IMR-90 (cell line): Measurements from ENCODE around the gene OR10R2.

Experiments used
- CEBPB ChIP-seq: IDR thresholded peaks from 2 replicates; pipeline ENCODE4 v1.6.1; 2012; ENCODE audit warnings: low read depth, low read length, improper control_type of control experiment
- CHD1 ChIP-seq: IDR thresholded peaks from 2 replicates; pipeline ENCODE4 v1.6.1; 2012; ENCODE audit warnings: low read depth, low read length, improper control_type of control experiment
- FOS ChIP-seq: fragments of 150-350 bp; IDR thresholded peaks from 2 replicates; pipeline ENCODE4 v1.6.1; 2016; ENCODE audit warnings: low read depth, low read length
- MAFK ChIP-seq: IDR thresholded peaks from 2 replicates; pipeline ENCODE4 v1.6.1; 2012; ENCODE audit warnings: low read depth, low read length, improper control_type of control experiment
- MAZ ChIP-seq: IDR thresholded peaks from 2 replicates; pipeline ENCODE4 v1.6.1; 2012; ENCODE audit warnings: low read depth, mild to moderate bottlenecking, low read length, improper control_type of control experiment, moderate library complexity, borderline replicate concordance
- MXI1 ChIP-seq: IDR thresholded peaks from 2 replicates; pipeline ENCODE4 v1.6.1; 2012; ENCODE audit warnings: low read depth, mild to moderate bottlenecking, low read length, moderate library complexity, borderline replicate concordance
- POLR2A ChIP-seq: IDR thresholded peaks from 2 replicates; pipeline ENCODE4 v1.6.1; 2012; ENCODE audit warnings: mild to moderate bottlenecking, low read depth, low read length
- RAD21 ChIP-seq: IDR thresholded peaks from 2 replicates; pipeline ENCODE4 v1.6.1; 2012; ENCODE audit warnings: low read length, improper control_type of control experiment
- RCOR1 ChIP-seq: IDR thresholded peaks from 2 replicates; pipeline ENCODE4 v1.6.1; 2012; ENCODE audit warnings: mild to moderate bottlenecking, low read length, improper control_type of control experiment; ENCODE audit not compliant: insufficient replicate concordance
- RFX5 ChIP-seq: IDR thresholded peaks from 2 replicates; pipeline ENCODE4 v1.8.0; 2012; ENCODE audit warnings: low read depth, mild to moderate bottlenecking, low read length, moderate library complexity
- SMC3 ChIP-seq: fragments of 150-350 bp; IDR thresholded peaks from 2 replicates; pipeline ENCODE4 v1.6.1; 2016; ENCODE audit warnings: low read depth, mild to moderate bottlenecking, antibody characterized with exemption, low read length, moderate library complexity
- TF ChIP-seq, protein P1 (sequence below): conservative IDR thresholded peaks from 2 replicates; pipeline ENCODE4 v1.5.1; 2012; ENCODE audit warnings: mild to moderate bottlenecking, low read depth, low read length, improper control_type of control experiment
- TF ChIP-seq, protein P2 (sequence below): fragments of 150-350 bp; IDR thresholded peaks from 2 replicates; pipeline ENCODE4 v1.6.1; 2017; ENCODE audit warnings: mild to moderate bottlenecking, antibody characterized with exemption, low read length, low read depth
- TF ChIP-seq, protein P3 (sequence below): fragments of 150-350 bp; IDR thresholded peaks from 2 replicates; pipeline ENCODE4 v1.6.1; 2016; ENCODE audit warnings: low read depth, mild to moderate bottlenecking, low read length, moderate library complexity, borderline replicate concordance

DNA sequence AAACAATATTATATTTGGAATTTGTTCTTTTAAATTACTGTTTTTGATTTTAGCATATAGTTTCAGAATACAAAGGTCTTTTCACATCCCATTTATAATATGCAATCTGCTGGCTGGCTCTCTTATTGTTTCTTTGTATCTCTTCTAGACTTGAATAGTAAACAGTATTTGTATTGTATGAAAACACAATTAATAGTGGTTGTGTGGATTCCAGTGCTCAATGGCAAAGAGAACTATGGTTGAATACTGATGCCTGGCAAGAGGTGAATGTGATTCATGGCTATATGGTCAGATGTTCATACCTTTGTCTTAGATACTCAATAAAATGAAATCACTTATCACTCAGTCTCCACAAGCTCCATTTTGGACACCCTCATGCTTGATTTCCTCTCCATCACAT, 44.9 kb downstream of the OR10R2 start:
- TF ChIP-seq, protein P1, sequence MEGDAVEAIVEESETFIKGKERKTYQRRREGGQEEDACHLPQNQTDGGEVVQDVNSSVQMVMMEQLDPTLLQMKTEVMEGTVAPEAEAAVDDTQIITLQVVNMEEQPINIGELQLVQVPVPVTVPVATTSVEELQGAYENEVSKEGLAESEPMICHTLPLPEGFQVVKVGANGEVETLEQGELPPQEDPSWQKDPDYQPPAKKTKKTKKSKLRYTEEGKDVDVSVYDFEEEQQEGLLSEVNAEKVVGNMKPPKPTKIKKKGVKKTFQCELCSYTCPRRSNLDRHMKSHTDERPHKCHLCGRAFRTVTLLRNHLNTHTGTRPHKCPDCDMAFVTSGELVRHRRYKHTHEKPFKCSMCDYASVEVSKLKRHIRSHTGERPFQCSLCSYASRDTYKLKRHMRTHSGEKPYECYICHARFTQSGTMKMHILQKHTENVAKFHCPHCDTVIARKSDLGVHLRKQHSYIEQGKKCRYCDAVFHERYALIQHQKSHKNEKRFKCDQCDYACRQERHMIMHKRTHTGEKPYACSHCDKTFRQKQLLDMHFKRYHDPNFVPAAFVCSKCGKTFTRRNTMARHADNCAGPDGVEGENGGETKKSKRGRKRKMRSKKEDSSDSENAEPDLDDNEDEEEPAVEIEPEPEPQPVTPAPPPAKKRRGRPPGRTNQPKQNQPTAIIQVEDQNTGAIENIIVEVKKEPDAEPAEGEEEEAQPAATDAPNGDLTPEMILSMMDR, result no peak
- no peak for TF ChIP-seq RAD21
- TF ChIP-seq POLR2A, result no peak
- no peak for TF ChIP-seq RFX5
- TF ChIP-seq, protein P2, sequence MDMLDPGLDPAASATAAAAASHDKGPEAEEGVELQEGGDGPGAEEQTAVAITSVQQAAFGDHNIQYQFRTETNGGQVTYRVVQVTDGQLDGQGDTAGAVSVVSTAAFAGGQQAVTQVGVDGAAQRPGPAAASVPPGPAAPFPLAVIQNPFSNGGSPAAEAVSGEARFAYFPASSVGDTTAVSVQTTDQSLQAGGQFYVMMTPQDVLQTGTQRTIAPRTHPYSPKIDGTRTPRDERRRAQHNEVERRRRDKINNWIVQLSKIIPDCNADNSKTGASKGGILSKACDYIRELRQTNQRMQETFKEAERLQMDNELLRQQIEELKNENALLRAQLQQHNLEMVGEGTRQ, result no peak
- TF ChIP-seq MAFK, result no peak
- TF ChIP-seq MXI1, result no peak
- no peak for TF ChIP-seq SMC3
- no peak for TF ChIP-seq CEBPB
- TF ChIP-seq CHD1, result no peak
- TF ChIP-seq RCOR1, result no peak
- TF ChIP-seq, protein P3, sequence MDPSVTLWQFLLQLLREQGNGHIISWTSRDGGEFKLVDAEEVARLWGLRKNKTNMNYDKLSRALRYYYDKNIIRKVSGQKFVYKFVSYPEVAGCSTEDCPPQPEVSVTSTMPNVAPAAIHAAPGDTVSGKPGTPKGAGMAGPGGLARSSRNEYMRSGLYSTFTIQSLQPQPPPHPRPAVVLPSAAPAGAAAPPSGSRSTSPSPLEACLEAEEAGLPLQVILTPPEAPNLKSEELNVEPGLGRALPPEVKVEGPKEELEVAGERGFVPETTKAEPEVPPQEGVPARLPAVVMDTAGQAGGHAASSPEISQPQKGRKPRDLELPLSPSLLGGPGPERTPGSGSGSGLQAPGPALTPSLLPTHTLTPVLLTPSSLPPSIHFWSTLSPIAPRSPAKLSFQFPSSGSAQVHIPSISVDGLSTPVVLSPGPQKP, result no peak
- TF ChIP-seq FOS, result no peak
- TF ChIP-seq MAZ, result no peak
